Measurements from ENCODE around the gene GTF2IRD1.
A peak's percentile ranks its signal among the peaks of the same experiment; 100 is the strongest.

GTF2IRD1 gene, protein sequence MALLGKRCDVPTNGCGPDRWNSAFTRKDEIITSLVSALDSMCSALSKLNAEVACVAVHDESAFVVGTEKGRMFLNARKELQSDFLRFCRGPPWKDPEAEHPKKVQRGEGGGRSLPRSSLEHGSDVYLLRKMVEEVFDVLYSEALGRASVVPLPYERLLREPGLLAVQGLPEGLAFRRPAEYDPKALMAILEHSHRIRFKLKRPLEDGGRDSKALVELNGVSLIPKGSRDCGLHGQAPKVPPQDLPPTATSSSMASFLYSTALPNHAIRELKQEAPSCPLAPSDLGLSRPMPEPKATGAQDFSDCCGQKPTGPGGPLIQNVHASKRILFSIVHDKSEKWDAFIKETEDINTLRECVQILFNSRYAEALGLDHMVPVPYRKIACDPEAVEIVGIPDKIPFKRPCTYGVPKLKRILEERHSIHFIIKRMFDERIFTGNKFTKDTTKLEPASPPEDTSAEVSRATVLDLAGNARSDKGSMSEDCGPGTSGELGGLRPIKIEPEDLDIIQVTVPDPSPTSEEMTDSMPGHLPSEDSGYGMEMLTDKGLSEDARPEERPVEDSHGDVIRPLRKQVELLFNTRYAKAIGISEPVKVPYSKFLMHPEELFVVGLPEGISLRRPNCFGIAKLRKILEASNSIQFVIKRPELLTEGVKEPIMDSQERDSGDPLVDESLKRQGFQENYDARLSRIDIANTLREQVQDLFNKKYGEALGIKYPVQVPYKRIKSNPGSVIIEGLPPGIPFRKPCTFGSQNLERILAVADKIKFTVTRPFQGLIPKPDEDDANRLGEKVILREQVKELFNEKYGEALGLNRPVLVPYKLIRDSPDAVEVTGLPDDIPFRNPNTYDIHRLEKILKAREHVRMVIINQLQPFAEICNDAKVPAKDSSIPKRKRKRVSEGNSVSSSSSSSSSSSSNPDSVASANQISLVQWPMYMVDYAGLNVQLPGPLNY

DNA sequence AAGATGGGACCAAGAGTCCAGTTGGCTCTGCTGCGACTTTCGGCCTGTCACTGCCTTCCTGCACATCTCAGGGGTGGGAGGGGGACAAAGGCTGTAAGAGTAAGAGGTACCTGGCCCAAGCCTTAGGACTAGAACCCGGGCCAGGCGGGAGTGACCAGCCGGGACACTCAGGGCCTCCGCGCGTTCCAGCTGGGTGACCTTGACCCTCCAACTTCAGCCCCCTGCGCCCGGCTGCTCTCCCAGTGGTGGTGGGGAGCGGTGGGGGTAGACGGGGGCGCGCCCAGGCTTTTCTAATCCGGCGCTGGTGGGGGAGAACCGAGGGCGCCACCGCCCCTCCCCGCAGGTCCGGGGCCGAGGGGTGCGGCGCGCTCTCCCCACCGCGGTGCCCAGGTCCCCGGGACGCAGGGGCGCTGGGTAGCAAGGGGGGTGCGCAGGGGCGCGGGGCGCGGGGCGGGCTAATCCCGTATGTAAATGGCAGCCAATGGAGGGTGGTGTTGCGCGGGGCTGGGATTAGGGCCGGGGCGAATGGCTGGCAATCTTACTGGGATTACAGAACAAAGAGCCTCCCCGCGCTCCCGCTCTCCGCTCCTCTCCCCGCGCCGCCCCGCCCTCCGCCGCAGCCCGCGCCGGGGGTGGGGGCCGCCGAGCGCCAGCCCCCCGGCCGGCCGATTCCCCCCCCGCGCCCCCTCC is at the start of gene GTF2IRD1:
TSS of gene GTF2IRD1 (plus strand) at position 585 of the 690 bp plus-strand sequence. CDS start 54,175 bp downstream, outside the sequence.
- H3K27ac ChIP-seq = peak within 1 kb of the TSS; percentile 96

DNA sequence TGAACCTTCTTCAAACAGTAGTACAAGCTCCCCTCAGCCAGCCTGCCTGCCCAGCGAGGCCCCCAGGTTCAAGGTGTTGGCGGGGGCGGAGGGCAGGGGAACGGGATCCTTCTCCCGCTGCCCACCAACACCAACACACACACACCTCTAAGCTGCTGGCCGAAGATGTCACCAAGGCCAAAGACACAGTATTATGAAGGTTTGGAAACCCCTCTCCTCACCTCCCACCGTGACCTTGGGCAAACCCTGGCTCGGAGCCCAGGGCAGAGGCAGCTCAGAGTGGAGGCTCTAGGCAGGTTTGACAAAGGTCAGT is 49.4 kb upstream of the GTF2IRD1 start:
- Histone ChIP-seq H3K36me3 (no peaks in the 10 kb centered on the region), H3K27me3 (ENCODE audit: insufficient read depth, low read depth, severe bottlenecking) (no peaks in the 10 kb centered on the region), H3K9me3 (ENCODE audit: severe bottlenecking) (no peaks in the 10 kb centered on the region), H3K4me3 (ENCODE audit: low read depth, low read length) (no peak overlapping the region), H3K27ac (no peak overlapping the region)
- TF ChIP-seq, protein P1, sequence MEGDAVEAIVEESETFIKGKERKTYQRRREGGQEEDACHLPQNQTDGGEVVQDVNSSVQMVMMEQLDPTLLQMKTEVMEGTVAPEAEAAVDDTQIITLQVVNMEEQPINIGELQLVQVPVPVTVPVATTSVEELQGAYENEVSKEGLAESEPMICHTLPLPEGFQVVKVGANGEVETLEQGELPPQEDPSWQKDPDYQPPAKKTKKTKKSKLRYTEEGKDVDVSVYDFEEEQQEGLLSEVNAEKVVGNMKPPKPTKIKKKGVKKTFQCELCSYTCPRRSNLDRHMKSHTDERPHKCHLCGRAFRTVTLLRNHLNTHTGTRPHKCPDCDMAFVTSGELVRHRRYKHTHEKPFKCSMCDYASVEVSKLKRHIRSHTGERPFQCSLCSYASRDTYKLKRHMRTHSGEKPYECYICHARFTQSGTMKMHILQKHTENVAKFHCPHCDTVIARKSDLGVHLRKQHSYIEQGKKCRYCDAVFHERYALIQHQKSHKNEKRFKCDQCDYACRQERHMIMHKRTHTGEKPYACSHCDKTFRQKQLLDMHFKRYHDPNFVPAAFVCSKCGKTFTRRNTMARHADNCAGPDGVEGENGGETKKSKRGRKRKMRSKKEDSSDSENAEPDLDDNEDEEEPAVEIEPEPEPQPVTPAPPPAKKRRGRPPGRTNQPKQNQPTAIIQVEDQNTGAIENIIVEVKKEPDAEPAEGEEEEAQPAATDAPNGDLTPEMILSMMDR (IDR thresholded peaks at IDR 0.05; ENCODE audit: low read depth, low read length) = no peak
- no peak for DNase-seq

More for the DNA sequence above, at the start of gene GTF2IRD1:
- H3K27me3 ChIP-seq (ENCODE audit: insufficient read depth, low read depth, severe bottlenecking) = no peaks in the 10 kb centered on the region
- DNase-seq = peak; percentile 96
- H3K9me3 ChIP-seq (ENCODE audit: severe bottlenecking) = no peaks in the 10 kb centered on the region
- peaks cover 29% of the 10 kb centered on the region for H3K36me3 ChIP-seq
- TF ChIP-seq, protein P1 (IDR thresholded peaks at IDR 0.05; ENCODE audit: low read depth, low read length) = no peak
- H3K4me3 ChIP-seq (ENCODE audit: low read depth, low read length) = peak within 1 kb of the TSS; percentile 89

DNA sequence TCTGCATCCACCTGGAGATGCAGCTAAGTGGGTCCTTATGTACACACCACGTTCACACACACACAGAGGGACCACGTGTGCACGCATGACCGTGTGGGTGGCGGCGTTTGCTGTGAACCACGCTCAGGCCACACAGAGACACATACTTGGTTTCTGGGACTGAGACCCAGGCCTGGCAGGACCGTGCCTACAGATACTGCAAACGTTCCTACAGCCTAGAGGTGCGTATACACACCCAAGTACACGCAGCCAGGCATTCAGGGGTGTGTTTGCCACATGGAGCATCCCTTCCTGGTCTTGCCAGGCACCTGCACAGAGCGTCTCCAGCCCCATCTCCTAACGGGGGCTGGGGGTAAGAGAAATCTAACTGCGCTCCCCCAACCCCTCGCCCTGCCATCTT is 49.0 kb upstream of the GTF2IRD1 start:
- Histone ChIP-seq H3K9me3 (ENCODE audit: severe bottlenecking) (no peaks in the 10 kb centered on the region), H3K27me3 (ENCODE audit: insufficient read depth, low read depth, severe bottlenecking) (no peaks in the 10 kb centered on the region), H3K36me3 (no peaks in the 10 kb centered on the region), H3K4me3 (ENCODE audit: low read depth, low read length) (no peak overlapping the region), H3K27ac (no peak overlapping the region)
- TF ChIP-seq, protein P1 (IDR thresholded peaks at IDR 0.05; ENCODE audit: low read depth, low read length) = no peak
- no peak for DNase-seq

DNA sequence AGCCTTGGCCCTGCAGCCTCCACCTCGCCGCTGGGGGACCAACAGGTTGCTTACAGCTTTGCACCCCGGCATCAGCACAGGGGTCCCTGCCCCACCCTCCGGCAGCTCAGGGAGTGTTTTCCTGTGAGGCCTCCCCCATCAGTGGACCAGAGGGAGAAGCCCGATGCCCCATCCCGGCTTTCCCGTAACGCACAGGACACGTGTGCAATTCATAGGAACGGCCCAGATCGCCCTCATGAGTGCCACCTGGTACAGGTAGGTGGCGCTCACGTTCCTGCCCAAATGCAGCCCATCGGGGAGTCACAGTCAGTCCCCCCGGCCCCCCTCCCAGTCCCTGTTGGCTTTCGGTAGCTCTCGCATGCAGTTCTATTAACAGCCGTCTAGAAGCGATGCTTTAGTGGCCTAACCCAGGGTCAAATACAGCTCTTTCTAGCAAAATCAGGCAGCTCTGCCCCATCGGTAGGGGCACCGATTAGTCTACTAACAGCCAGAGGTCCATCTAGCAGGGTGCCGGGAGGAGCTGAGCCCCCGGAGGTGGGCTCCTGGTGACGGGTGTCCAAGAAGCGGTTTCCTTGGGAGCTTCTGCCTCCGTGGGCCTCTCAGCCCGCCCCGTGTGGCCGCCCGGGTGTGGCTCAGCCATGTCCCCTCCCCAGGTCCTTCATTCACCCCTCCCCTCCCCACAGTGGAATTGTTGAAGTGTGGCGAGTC is 48.4 kb upstream of the GTF2IRD1 start:
- peak; percentile 89 for DNase-seq
- Histone ChIP-seq H3K4me3 (ENCODE audit: low read depth, low read length) (peak overlapping the region; percentile 50), H3K9me3 (ENCODE audit: severe bottlenecking) (no peaks in the 10 kb centered on the region), H3K36me3 (no peaks in the 10 kb centered on the region), H3K27me3 (ENCODE audit: insufficient read depth, low read depth, severe bottlenecking) (no peaks in the 10 kb centered on the region), H3K27ac (no peak overlapping the region)
- TF ChIP-seq, protein P1 (IDR thresholded peaks at IDR 0.05; ENCODE audit: low read depth, low read length) = peak; percentile 95

DNA sequence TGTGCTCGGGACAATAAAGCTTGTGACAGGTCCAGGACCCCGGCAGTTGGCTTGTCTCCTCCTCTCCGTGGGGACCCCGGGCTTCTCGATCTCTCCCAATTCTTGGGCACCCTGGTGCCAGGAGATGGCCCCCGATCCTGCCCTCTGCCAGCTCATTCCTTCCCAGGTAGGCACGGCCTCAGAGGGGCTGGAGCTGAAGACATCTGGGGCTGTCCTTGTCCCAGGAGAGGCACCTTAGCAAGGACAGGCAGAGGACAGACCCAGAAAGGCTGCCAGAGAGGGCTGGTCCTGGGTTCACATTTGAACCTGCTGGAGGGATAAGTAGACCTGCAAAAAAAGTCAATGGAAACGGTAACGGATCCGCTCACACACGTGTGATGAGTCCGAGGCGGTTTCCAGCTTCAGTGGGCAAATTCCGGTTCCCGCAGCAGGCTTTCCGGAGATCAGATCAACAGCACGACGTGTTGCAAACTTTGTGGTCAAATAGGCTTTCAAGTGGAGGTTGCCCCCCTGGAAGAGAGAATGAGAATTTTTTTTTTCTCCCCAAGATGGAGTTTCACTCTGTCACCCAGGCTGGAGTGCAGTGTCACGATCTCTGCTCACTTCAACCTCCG is 47.7 kb upstream of the GTF2IRD1 start:
- H3K9me3 ChIP-seq (ENCODE audit: severe bottlenecking) = no peaks in the 10 kb centered on the region
- H3K27me3 ChIP-seq (ENCODE audit: insufficient read depth, low read depth, severe bottlenecking) = no peaks in the 10 kb centered on the region
- TF ChIP-seq, protein P1 (IDR thresholded peaks at IDR 0.05; ENCODE audit: low read depth, low read length) = no peak
- peak overlapping the region; percentile 50 for H3K4me3 ChIP-seq (ENCODE audit: low read depth, low read length)
- DNase-seq = no peak
- H3K27ac ChIP-seq = no peak overlapping the region
- no peaks in the 10 kb centered on the region for H3K36me3 ChIP-seq

Data from WERI-Rb-1 (cell line).